ENCODE data around the gene SPON2.

DNA sequence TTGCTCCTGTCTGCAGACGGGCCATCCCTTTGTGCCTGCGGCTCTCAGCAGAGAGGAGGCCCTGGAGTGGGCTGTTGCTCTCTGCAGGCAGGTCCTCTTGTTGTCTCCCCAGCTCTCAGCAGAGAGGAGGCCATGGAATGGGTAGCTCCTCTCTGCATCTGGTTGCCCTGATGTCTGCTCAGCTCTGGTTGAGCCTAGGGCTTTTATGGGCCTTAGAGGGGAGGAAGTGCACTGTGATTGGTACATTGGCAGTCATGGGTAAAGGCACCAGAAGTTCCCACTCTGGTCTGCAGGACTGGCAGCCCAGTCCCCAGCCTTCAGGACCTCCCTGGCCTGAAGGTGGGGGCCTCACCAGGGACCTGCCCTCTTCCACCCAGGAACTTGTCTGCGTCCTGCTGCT, 21.5 kb downstream of the SPON2 start:
- TF ChIP-seq ATF6 (CRISPR knock-in tag; IDR thresholded peaks at IDR 0.05): no peak
- TF ChIP-seq ZNF121 (CRISPR knock-in tag; IDR thresholded peaks at IDR 0.05): no peak
